ENCODE results near the gene SLCO3A1. TPM values are rescaled to one million over a fixed set of nuclear protein-coding genes. Genes with fewer than 3 reads are reported as not detected.

SLCO3A1 gene
- total RNA-seq, 1 experiment from 2014 or later, result not detected

DNA sequence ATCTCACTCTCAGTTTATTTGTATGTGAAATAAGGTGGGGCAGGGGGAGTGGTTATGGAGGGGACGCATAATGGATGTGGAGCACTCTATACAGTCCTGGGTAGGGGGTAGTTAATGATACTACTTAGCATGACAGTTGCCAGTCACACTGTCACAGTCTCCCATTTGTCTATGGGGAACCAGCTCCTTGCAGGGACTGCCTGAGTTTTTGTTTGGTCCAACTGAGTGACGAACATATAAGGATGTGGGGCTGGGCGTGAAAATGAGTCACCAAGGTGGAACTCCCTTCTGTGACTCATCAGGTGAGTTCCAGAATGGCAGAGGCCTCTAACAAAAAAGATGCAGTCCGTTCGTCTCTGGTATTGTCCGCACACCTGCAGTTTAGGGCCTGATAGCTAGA, 304.9 kb downstream of the SLCO3A1 start:
- peak; percentile 44 to 51 for DNase-seq
- Histone ChIP-seq H3K27me3 (replicated peaks; ENCODE audit: control insufficient read depth, insufficient read depth, low read length) (no peaks in the 10 kb centered on the region), H3K9me3 (no peaks in the 10 kb centered on the region), H3K4me3 (ENCODE audit: low read depth, low read length) (no peak overlapping the region), H3K4me1 (peaks cover 13% of the 10 kb centered on the region), H3K36me3 (ENCODE audit: control insufficient read depth, insufficient read depth, low read length) (no peaks in the 10 kb centered on the region)
- Mint-ChIP-seq H3K36me3 (ENCODE audit: insufficient read depth, unreplicated experiment) (no peaks in the 10 kb centered on the region), H3K27me3 (ENCODE audit: insufficient read depth, unreplicated experiment) (peaks cover 4% of the 10 kb centered on the region), H3K27ac (ENCODE audit: unreplicated experiment) (no peak overlapping the region), H3K9me3 (ENCODE audit: unreplicated experiment) (no peaks in the 10 kb centered on the region), H3K4me1 (ENCODE audit: low read depth, unreplicated experiment) (peaks cover 11% of the 10 kb centered on the region), H3K4me3 (ENCODE audit: unreplicated experiment) (no peak overlapping the region)
- intact Hi-C loops (cut with micrococcal nuclease; ENCODE audit: unreplicated experiment), result no loop called here
- no TSS peak for BruUV-seq (replicated peaks)
- ChIA-PET CTCF (no interaction called here), POLR2A (no interaction called here)
- TF ChIP-seq, protein P1, sequence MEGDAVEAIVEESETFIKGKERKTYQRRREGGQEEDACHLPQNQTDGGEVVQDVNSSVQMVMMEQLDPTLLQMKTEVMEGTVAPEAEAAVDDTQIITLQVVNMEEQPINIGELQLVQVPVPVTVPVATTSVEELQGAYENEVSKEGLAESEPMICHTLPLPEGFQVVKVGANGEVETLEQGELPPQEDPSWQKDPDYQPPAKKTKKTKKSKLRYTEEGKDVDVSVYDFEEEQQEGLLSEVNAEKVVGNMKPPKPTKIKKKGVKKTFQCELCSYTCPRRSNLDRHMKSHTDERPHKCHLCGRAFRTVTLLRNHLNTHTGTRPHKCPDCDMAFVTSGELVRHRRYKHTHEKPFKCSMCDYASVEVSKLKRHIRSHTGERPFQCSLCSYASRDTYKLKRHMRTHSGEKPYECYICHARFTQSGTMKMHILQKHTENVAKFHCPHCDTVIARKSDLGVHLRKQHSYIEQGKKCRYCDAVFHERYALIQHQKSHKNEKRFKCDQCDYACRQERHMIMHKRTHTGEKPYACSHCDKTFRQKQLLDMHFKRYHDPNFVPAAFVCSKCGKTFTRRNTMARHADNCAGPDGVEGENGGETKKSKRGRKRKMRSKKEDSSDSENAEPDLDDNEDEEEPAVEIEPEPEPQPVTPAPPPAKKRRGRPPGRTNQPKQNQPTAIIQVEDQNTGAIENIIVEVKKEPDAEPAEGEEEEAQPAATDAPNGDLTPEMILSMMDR (IDR thresholded peaks at IDR 0.05; ENCODE audit: insufficient read depth in 1 of 2, low read depth in 1 of 2, low read length in 1 of 2, severe bottlenecking in 1 of 2, unreplicated experiment in 1 of 2), result no peak

DNA sequence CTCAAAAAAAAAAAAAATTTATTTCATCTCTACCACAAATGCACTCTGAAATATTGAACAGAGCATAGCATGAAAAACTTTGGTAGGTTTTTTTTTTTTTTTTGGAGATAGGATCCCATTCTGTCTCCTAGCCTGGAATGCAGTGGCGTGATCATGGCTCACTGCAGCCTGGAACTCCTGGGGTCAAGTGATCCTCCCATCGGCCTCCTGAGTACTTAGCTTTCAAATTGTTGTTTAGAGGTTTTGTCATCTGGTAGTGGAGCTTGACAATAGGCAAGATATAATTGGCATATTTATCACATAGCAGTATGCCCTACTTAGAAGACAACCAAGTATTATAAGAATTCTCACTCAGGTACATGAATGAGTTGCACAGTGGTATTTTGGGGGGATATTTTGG, 306.0 kb downstream of the SLCO3A1 start:
- no peak overlapping the region for H3K27ac Mint-ChIP-seq (ENCODE audit: unreplicated experiment)
- TF ChIP-seq, protein P1 (IDR thresholded peaks at IDR 0.05; ENCODE audit: insufficient read depth in 1 of 2, low read depth in 1 of 2, low read length in 1 of 2, severe bottlenecking in 1 of 2, unreplicated experiment in 1 of 2), result no peak

DNA sequence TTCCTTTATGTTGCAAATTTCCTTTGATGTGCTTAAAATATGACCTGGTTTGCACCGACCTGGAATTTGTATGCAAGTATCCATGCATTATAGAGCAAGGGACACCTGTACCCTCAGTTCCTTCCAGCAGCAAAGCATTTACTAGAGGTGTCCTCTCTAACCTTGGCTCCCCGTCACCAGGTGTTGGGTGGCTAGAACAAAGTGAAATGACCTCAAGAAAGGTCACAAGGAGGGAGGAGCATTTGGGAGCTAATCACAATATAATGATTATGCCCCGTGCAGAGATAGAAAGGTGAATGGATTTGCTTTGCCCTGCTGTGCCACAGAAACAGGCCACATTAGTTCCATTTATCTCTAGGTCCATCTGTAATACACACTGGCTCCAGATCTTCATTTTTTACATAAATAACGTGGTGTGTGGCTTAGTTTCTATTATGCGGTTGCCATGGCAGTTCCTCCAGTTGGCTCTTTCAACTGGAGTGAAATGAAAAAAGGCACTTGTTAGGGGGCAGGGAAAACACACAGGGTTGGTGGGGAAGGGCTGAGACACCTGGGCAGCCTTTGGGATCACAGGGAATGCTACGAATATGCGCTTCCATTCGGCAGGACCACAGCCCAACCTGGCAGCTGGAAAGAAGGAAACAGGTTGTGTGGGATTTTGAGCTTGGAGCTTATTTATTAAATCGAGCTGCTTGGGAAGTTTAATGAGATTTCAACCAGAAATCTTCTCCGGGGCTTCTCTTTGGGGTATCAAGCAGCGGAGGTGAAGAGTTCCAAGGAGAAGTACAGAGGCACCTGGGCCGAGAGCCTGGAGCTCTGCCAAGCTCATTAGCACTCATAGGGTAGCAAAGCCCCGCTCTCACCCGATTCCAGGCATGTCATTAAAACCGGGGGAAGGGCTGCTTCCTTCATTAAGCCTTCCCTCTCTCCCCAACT, 306.7 kb downstream of the SLCO3A1 start:
- Mint-ChIP-seq H3K4me1 (ENCODE audit: low read depth, unreplicated experiment) (peaks cover 23% of the 10 kb centered on the region), H3K36me3 (ENCODE audit: insufficient read depth, unreplicated experiment) (no peaks in the 10 kb centered on the region), H3K27me3 (ENCODE audit: insufficient read depth, unreplicated experiment) (no peaks in the 10 kb centered on the region), H3K4me3 (ENCODE audit: unreplicated experiment) (no peak overlapping the region), H3K27ac (ENCODE audit: unreplicated experiment) (no peak overlapping the region), H3K9me3 (ENCODE audit: unreplicated experiment) (no peaks in the 10 kb centered on the region)
- H3K4me3 ChIP-seq (ENCODE audit: low read depth, low read length), result no peak overlapping the region
- POLR2A ChIA-PET, result no interaction called here
- BruUV-seq (replicated peaks), result no TSS peak
- H3K36me3 ChIP-seq (ENCODE audit: control insufficient read depth, insufficient read depth, low read length), result no peaks in the 10 kb centered on the region
- TF ChIP-seq, protein P1 (IDR thresholded peaks at IDR 0.05; ENCODE audit: insufficient read depth in 1 of 2, low read depth in 1 of 2, low read length in 1 of 2, severe bottlenecking in 1 of 2, unreplicated experiment in 1 of 2), result no peak
- CTCF ChIA-PET, result no interaction called here
- H3K27me3 ChIP-seq (replicated peaks; ENCODE audit: control insufficient read depth, insufficient read depth, low read length), result no peaks in the 10 kb centered on the region
- H3K9me3 ChIP-seq, result no peaks in the 10 kb centered on the region
- intact Hi-C loops (cut with micrococcal nuclease; ENCODE audit: unreplicated experiment), result loop anchor here (5.0 kb wide), 1 partner anchor 43 kb away; no protein-coding TSS in a partner anchor
- peaks cover 30% of the 10 kb centered on the region for H3K4me1 ChIP-seq
- no peak for DNase-seq

More for the DNA sequence above, 306.0 kb downstream of the SLCO3A1 start:
- peaks cover 16% of the 10 kb centered on the region for H3K4me1 Mint-ChIP-seq (ENCODE audit: low read depth, unreplicated experiment)
- Histone ChIP-seq H3K4me1 (peaks cover 23% of the 10 kb centered on the region), H3K27me3 (replicated peaks; ENCODE audit: control insufficient read depth, insufficient read depth, low read length) (no peaks in the 10 kb centered on the region), H3K4me3 (ENCODE audit: low read depth, low read length) (no peak overlapping the region), H3K36me3 (ENCODE audit: control insufficient read depth, insufficient read depth, low read length) (no peaks in the 10 kb centered on the region), H3K9me3 (no peaks in the 10 kb centered on the region)
- POLR2A ChIA-PET, result no interaction called here
- CTCF ChIA-PET, result no interaction called here
- BruUV-seq (replicated peaks), result no TSS peak
- H3K4me3 Mint-ChIP-seq (ENCODE audit: unreplicated experiment), result no peak overlapping the region
- H3K9me3 Mint-ChIP-seq (ENCODE audit: unreplicated experiment), result no peaks in the 10 kb centered on the region
- DNase-seq, result no peak
- no peaks in the 10 kb centered on the region for H3K36me3 Mint-ChIP-seq (ENCODE audit: insufficient read depth, unreplicated experiment)
- H3K27me3 Mint-ChIP-seq (ENCODE audit: insufficient read depth, unreplicated experiment), result peaks cover under 1% of the 10 kb centered on the region
- intact Hi-C loops (cut with micrococcal nuclease; ENCODE audit: unreplicated experiment), result no loop called here

All from Caco-2 (cell line).